ENCODE results near the gene GALNT2. TPM values are rescaled to one million over a fixed set of nuclear protein-coding genes. Genes with fewer than 3 reads are reported as not detected.

GALNT2 gene
- total and polyA plus RNA-seq, 12 donors = 9.7 to 35.1 (median 25.8) TPM

DNA sequence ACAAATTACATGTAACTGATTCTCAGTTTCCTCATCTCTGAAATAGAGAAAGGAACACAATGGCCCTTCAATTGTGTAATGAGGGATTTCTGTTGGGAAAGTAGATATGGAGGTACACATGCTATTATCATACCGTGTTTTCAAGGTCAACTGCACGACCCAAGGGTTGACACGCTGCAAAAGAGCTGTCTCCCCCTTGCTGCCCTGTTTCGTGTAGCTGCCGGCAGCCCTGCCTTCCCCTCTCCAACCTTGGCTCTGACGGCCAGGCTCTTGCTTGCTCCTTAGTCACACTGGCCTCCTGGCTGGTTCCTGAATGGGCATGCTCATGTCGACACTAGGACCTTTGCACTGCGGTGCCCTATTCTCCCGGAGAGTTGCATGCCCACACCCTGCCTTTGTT, 134.4 kb downstream of the GALNT2 start:
- H3K9me3 ChIP-seq = no peaks in the 10 kb centered on the region
- H3K4me3 ChIP-seq = no peak overlapping the region
- H3K27me3 ChIP-seq = no peaks in the 10 kb centered on the region
- intact Hi-C loops (cut with DNase I) = loop anchor here in 1 of 10 donors (10.0 kb wide), 1 partner anchor 137 kb away; the partner anchor contains the start of gene GALNT2
- peaks cover 0 to 20% (median 17%) of the 10 kb centered on the region in 9 donors for H3K4me1 ChIP-seq
- no peak overlapping the region for H3K27ac ChIP-seq
- WGBS, 2 donors = 89% methylated on average over 9 of the region's 9 CpGs
- no peak for DNase-seq
- no peak for ATAC-seq
- TF ChIP-seq, protein P1, sequence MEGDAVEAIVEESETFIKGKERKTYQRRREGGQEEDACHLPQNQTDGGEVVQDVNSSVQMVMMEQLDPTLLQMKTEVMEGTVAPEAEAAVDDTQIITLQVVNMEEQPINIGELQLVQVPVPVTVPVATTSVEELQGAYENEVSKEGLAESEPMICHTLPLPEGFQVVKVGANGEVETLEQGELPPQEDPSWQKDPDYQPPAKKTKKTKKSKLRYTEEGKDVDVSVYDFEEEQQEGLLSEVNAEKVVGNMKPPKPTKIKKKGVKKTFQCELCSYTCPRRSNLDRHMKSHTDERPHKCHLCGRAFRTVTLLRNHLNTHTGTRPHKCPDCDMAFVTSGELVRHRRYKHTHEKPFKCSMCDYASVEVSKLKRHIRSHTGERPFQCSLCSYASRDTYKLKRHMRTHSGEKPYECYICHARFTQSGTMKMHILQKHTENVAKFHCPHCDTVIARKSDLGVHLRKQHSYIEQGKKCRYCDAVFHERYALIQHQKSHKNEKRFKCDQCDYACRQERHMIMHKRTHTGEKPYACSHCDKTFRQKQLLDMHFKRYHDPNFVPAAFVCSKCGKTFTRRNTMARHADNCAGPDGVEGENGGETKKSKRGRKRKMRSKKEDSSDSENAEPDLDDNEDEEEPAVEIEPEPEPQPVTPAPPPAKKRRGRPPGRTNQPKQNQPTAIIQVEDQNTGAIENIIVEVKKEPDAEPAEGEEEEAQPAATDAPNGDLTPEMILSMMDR (IDR thresholded peaks at IDR 0.05) = no peak
- H3K36me3 ChIP-seq = peaks cover 0 to 26% (median 0%) of the 10 kb centered on the region in 9 donors

- H3K27ac ChIP-seq = no peak overlapping the region
Measured at GRCh38 chr1:230204842-230205241, 137.8 kb downstream of the GALNT2 start.

DNA sequence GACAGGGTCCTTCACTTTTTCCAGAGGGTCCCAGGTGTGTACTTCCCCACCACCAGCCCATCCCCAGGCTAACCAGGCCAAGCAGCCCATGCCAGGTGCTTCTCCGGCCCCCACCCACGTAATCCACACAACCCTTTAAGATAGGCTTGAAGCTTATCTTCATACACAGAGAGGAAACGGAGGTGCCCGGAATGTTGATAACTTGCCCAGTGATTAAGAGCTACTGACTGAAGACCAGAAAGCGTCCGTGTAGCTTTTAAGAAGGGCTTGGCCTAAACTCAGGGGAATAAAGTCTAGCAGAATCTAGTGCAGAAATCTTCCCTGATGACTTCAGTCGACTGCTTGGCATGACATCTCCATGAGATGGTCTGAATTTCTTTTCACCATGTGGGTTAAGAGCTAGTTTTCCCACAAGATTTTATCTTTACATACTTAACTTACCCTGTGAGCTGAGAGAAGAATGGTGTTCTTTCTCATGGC, 138.7 kb downstream of the GALNT2 start:
- intact Hi-C loops (cut with DNase I) = loop anchor here in 1 of 10 donors (10.0 kb wide), 1 partner anchor 141 kb away; the partner anchor contains the start of gene GALNT2
- no peak for DNase-seq
- no peak overlapping the region for H3K4me3 ChIP-seq

More at GRCh38 chr1:230204842-230205241, 137.8 kb downstream of the GALNT2 start:
- Histone ChIP-seq H3K27me3 (no peaks in the 10 kb centered on the region), H3K36me3 (peaks cover 0 to 26% (median 0%) of the 10 kb centered on the region in 9 donors), H3K4me3 (no peak overlapping the region), H3K9me3 (no peaks in the 10 kb centered on the region), H3K4me1 (peaks cover 5 to 47% (median 38%) of the 10 kb centered on the region in 9 donors)
- 54 to 65% methylated on average over 3 of the region's 3 CpGs for WGBS, 2 donors
- DNase-seq (no peak), ATAC-seq (no peak)
- intact Hi-C loops (cut with DNase I) = loop anchor here in 1 of 10 donors (10.0 kb wide), 1 partner anchor 140 kb away; the partner anchor contains the start of gene GALNT2
- TF ChIP-seq, protein P1 (IDR thresholded peaks at IDR 0.05) = no peak

DNA sequence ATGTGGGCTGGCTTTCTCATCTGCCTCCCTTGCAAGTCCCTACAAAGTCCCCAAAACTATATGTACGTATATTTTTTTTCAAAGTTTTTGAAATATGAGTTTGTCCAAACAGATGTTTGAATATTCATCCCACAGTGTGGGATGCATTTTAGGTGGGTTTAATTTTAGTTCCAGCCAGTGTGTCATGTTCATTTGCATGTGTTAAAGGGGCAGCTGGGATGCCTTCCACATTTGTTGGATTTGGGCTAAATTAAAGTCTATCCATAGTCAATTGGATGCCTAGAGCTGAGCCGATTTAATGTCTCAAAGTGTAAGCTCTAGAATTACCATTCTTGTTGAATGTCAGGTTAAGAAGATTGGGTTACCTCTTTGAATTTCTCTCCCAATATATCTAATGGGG, 139.2 kb downstream of the GALNT2 start:
- no peaks in the 10 kb centered on the region for H3K9me3 ChIP-seq
- H3K4me1 ChIP-seq = peaks cover 8 to 61% (median 51%) of the 10 kb centered on the region in 9 donors
- DNase-seq (no peak), ATAC-seq (no peak)
- H3K27ac ChIP-seq = peak overlapping the region in 1 of 10 donors; percentile 37
- no peaks in the 10 kb centered on the region for H3K27me3 ChIP-seq
- no peak overlapping the region for H3K4me3 ChIP-seq
- intact Hi-C loops (cut with DNase I) = loop anchor here in 1 of 10 donors (10.0 kb wide), 1 partner anchor 141 kb away; the partner anchor contains the start of gene GALNT2
- WGBS, 2 donors = 85 to 94% methylated on average over 2 of the region's 2 CpGs
- peaks cover 0 to 26% (median 0%) of the 10 kb centered on the region in 9 donors for H3K36me3 ChIP-seq
- TF ChIP-seq, protein P1 (IDR thresholded peaks at IDR 0.05) = no peak

More for the DNA sequence above, 138.7 kb downstream of the GALNT2 start:
- WGBS, 2 donors = 12 to 25% methylated on average over 7 of the region's 7 CpGs
- peak in 3 of 8 donors; percentile 17 to 39 (median 17) for ATAC-seq
- H3K27me3 ChIP-seq = no peaks in the 10 kb centered on the region
- H3K36me3 ChIP-seq = peaks cover 0 to 26% (median 0%) of the 10 kb centered on the region in 9 donors
- peak overlapping the region in 1 of 10 donors; percentile 37 for H3K27ac ChIP-seq
- peaks cover 7 to 56% (median 47%) of the 10 kb centered on the region in 9 donors for H3K4me1 ChIP-seq
- H3K9me3 ChIP-seq = no peaks in the 10 kb centered on the region
- TF ChIP-seq, protein P1 (IDR thresholded peaks at IDR 0.05) = no peak

Measured in heart right ventricle (tissue), 16 donors.